Glomerular visceral epithelial cell (primary cell): Measurements from ENCODE around the gene KRT33B.
"Not testable (repeated sequence)": the region's sequence is repeated elsewhere in the genome, so short reads cannot be mapped to it uniquely, and the experiment has no call there.

Experiments
- DNase-seq: peaks from one replicate; pipeline ENCODE4 v3.0.0-alpha.2; 2016; ENCODE audit errors: extremely low spot score

KRT33B gene

DNA sequence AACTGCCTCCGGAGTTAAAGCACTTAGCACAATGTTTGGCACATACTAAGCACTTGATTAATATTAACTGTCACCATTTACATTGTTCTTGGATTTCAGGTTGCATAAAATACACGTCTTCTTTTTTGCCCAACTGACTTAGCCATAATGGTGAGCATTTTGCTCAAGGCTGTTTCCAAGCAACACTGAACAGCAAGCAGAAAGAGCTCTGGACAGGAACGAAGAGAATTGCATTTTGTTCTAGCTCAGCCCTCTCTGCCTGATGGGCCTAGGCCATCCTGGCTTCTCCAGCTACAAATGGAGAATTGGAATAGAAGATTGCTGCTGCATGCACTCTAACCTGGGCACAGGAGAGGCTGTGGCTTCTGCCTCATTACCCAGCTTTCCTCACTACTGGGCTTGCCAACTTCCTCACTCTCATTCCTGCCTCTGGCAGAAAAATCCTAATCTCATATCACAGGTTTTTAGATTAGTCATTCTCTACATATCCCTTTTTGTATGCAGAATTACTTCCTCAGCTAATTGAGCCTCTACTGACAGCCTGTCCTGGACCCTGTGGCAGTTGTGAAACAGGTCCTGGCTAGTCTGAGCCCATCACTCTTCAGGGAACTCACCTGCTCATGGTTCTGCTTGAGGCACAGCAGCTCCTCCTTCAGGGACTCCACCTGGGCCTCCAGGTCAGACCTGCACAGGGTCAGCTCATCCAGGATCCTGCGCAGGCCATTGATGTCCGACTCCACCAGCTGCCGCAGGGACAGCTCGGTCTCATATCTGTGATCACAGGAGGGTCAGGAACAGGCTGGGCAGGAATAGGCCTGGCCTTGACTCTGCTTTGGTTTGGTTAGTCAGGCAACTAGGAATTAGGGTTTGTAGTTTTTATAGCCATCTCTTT is 21.5 kb downstream of the KRT33B start:
- no peak for DNase-seq

DNA sequence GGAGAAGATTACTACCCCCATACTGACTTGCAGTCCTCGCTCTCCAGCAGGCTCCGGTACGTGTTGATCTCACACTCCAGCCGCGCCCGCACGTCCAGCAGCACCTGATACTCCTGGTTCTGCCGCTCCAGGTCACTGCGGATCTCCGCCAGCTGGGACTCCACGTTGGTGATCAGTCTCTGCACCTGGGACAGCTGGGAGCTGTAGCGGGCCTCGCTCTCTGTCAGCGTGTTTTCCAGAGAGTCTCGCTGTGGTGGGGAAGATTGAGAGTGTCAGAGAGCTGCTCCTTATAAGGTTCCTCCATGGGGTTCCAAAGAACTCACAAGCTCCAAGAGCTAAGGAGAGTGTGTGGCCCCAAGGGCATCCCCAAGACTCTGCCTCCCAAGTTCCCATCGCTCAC is 23.2 kb downstream of the KRT33B start:
- not testable (repeated sequence) for DNase-seq

DNA sequence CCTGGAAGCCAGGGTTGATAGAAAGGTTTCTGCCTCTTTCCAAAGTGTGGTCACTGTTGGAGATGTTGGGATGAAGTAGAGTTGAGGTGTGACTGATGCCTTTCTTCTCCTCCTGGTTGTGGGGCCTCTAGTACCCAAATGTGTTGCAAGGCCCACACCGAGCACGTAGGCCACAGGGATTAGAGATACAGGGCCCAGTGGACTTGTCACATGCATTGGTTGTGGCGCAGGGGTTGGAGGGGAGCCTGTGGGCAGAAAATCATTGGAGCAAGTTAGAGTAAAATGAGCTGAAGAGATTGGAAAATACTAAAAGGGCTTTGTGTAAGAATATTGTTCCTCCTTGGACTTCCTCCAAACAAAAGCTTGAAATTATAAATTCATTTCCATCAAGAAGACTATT is 23.6 kb downstream of the KRT33B start:
- no peak for DNase-seq

DNA sequence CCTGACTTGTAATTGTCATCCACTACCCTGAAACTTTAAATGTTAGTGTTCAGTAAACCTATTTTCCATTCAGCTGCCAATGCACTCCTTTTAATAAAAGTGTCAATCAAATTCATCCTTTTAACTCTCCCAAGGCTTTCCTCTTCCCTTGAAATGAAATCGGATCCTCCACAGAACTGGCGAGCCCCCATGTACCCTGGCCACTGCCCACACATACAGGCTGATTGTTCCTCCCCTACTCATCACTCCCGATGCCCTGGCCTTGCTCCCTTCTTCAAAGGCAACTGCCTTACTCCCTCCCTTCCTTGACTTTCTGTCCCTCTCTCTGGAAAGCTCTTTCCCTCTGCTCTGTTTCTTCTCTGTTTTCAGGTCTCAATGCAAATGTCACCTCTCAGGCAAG is 26.6 kb downstream of the KRT33B start:
- DNase-seq, result no peak

DNA sequence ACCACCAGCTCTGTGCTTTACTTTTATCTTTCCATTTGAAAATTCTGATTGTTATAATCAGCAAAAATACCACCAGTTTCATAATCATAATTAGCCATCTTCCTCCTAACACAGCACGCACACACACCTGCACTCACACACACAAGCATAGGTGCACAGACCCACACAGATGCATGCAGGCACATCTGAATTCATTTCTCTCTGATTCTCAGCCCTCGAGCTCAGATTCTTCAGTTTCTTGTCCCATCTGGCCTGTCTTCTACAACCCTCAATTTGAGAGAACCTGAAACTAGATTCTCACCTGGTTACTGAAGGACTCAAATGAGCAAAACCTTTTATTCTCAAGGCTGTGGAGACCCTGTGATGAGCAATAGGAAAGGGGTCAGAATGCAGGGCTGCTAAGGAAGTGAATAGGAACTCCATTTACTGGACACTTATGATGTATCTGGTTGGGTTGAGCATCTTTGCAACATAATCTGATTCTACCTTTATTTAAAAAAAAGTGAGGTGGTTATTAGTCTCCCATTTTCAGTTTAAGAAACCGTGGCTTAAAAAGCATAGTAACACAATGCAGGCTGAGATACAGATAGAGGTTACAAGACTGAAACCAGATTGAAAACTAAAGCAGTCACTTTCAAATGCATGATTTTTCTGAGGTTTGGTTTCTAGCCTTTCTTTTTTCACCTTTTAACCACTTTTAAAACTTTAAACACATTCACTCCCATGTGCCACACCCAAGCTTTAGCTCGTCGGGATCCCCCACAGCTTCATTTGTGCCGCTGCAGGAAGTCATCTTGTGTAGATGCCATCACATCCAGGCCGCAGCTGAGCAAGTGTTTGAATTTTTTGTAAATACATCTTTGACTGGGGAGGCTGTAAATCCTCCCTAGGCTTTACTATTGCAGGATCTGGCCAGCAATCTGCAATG is 28.4 kb downstream of the KRT33B start:
- no peak for DNase-seq

DNA sequence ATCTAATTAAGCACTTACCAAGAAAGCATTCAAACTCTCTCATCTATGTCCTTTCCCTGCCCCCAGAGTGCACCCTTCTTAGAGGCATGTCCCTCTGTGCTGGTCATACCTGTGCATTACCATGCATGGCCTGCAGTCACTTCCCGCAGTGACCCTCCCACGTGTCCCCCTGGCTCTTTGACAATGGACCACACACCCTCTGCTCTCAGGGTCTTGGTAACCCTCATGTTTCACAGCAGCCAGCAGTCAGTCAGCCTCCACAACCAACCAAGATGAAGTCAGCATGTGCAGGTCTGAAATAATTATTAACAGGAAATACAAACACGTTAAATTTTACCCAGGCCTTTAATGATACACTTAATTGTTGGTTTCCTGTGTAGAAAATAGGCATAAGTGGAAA is 29.1 kb downstream of the KRT33B start:
- peak; percentile 16 for DNase-seq

DNA sequence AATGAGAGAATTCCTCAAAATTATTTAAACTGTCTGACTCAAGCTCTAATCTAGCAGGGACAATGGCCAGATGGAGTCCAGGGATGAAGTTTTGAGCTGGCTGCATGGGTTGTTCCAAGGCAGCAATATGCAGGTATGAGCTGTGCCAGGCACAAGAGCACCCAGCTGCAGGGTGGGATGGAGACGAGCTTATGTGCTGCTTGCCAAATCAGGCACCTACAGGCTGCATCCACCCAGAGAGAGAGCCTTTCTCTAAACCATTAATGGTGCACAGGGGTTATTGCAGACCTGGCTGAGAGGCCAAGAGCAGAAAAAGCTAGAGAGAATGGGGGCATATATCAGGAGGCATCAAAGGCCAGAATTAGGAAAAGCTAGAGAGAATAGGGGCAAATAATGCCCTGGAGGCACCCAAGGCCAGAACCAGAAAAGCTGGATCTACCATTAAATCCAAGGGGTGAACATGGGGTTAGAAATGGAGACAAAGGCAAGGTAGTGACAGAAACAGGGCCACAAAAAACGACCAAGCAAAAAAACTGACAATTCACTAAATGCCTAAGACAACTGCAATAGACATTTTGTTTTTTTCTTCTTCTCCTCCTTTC is 29.9 kb downstream of the KRT33B start:
- no peak for DNase-seq

DNA sequence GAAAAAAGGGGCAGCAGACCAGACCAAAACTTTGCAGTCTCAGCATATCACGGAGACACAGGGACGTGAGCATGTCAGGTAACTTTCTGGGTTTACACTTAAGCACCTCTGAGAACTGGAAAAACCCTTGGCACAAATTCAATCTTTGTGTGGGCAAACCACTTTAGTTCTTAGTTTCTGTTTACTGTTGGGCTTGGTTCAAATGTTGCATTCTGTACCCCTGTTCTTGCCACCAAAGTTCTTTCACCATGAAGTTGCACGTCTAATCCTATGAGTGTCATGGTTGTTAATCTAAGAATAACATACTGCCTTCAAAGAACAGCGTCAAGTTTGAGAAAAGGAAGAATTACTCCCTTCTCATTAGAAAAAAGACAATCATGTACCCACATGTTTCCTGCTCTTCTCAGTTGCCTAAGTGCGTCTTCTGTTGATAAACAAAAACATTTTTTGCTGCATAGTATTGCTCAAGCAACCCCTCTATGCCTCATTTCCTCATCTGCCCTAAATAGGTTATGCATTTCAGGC is 30.6 kb downstream of the KRT33B start:
- peak; percentile 17 for DNase-seq

DNA sequence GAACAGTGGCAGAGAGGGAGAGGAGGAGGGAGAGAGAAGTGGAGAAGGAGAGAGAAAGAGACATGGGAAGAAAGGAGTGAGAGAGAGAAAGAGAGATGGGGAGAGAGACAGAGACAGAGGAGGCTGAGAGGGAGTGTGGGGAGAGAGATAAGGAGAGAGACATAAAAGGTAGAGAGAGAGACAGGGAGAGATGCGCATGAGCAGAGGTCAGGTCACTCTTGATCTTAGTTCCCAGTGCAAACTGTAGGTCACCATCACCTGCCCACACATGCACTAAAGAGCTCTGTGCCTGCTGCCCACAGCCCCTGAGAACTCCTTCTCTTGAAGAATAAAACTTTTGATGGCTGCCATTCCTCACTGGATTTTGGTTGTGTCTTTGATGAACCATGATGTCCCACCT is 33.9 kb downstream of the KRT33B start:
- DNase-seq, result no peak

DNA sequence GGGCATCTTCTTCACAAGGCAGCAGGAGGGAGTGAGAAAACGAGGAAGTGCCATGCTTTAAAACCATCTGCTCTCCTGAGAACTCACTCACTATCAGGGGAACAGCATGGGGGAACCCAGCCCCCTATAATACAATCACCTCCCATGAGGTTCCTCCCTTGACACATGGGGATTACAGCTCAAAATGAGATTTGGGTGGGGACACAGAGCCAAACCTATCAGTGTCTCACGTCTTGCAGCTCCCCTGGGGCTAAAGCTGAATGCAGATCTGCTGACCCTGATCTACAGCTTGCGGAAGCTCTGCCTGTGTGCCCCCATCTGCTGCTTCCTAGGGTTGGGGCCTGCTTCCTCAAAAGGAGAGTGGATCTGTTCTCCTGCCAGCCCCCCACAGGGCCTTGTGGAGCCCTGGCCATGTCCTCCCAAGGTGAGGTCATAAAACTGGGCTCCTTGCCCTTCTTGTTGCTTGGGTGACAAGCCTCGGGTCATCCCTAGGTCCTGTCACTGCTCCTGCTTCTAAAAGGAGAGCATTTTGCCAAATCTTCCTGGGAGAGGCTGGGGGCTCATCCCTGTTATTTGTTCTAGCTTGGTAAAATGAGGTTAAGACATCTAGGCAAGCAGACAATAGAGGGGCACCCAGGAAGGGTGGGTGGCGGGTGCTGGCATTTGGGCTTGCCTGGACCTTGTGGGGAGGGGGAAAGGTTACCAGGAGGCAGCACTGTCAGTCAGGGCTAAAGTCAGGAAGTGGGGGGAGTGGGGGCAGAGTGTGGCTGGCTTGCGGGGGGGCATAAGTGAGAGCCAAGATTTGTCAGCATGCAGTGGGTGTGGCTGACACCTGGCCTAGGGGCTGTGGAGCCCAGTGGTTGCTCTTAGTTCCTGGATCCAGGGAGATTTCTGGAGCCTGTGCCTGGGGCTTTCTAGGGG is 35.0 kb downstream of the KRT33B start:
- no peak for DNase-seq

DNA sequence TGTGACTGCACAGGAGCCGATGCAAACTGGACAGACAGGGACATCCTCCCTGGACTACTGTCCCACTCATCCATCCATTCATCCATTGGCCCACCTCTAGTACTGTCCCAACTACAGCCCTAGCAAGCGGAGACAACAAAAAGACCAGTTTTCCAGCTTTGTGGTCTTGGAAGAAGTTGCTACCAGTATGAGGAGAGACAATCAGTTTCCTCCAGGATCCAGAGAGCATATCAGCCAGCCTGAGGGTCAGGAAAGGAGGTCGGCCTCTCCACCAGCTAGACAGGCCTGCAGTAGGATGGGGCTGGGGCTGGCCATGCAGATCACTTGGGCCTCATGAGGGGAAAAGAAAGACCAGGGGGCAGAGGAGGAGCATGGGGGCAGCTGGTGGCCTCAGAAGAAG is 35.8 kb downstream of the KRT33B start:
- DNase-seq, result no peak

DNA sequence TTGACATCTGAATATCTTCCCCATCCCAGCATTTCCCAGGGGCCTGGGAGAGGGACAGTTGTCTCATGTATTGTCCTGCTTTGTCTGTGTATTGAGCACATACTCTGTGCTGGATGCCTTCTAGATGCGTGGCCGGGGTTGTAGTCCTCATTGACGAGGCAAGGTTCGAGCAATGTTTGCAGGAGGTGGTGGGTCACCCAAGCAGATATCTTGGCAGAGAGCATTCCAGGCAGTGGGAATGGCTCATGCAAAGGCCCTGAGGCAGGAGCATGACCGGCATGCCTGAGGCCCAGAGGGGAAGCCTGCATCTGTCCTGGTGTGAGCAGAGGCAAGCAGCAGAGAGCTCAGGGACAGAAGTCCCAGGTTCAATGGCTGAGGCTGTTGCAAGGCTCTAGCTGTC is 36.5 kb downstream of the KRT33B start:
- no peak for DNase-seq

DNA sequence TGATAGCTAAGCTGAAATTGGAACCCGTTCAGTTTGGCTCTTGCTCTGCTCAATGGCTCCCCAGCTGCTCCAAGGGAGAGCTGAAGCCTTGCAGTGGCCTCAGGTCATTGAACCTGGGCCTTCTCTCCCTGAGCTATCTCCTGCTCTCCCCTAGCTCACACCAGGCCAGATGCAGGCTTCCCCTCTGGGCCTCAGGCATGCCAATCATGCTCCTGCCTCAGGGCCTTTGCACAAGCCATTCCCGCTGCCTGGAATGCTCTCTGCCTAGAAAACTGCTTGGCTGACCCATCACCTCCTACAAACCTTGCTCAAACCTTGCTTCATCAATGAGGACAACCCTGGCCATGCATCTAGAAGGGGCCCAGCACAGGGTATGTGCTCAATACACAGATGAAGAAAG is 37.4 kb downstream of the KRT33B start:
- DNase-seq, result no peak

DNA sequence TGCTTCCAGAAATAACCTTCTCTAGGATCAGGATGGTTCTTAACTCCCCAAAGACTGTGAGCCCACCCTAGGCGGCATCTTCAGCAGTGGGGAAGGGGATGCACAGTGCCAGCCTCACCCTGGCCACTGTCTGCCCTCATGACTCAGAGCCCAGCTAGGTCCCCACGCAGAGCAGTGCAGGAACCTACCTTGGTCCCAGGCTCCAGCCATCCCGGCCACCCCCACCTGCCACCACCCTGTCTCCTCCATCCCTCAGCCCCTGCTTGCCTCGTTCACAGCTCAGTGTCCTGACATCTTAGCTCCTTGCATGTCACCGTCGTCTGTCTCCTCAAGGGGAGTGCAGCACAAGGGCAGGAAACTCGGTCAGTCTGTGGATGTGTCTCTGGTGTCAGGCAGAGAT is 38.0 kb downstream of the KRT33B start:
- no peak for DNase-seq

DNA sequence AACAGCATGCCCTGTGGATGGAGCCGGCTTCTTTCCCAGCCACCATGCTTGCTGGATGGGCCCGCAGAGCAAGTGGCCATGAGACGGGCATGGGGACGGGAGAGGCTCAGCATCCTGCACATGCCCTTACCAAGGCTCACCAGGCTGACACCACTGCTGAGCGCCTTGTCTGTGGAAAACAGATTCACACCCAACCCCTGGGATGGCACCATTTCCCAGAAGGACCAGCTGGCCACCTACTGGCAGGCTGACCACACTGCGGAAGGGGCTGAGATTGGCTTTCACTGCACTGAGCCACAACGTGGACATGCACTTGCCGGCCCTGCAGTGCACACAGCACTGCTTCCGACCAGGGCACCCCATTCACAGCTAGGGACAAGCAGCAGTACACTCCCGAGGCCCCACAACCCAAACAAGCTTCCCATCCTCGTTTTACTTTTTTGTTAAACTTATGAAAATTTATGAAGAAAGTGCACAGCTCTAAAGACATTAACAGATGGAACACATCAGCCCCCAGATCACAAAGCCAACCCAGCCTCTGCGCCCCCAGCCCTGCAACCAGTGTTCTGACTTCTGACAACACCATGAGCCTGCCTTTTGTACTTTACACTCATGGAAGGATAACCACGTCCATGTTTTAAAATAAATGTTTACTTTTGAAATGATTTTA is 40.2 kb downstream of the KRT33B start:
- DNase-seq, result peak; percentile 61

DNA sequence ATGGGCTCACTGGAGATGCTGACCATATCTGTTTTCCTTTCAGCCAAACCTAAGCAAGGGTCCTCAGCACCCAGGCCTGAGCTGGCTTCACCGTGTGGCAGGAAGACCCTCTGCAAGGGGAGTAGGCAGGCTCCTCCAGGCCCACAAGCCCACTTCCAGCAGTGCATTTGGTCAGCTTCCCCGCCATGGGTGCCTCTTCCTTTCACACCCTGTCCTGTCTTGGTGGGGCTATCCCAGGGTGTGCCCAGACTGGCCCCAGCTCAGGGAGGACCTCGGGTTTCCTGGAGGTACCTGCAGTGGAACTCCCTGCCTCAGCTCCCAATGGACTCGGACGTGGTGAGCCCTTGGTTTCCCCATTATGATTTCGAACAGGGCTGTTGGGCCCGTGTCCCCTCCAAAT is 41.4 kb downstream of the KRT33B start:
- no peak for DNase-seq

DNA sequence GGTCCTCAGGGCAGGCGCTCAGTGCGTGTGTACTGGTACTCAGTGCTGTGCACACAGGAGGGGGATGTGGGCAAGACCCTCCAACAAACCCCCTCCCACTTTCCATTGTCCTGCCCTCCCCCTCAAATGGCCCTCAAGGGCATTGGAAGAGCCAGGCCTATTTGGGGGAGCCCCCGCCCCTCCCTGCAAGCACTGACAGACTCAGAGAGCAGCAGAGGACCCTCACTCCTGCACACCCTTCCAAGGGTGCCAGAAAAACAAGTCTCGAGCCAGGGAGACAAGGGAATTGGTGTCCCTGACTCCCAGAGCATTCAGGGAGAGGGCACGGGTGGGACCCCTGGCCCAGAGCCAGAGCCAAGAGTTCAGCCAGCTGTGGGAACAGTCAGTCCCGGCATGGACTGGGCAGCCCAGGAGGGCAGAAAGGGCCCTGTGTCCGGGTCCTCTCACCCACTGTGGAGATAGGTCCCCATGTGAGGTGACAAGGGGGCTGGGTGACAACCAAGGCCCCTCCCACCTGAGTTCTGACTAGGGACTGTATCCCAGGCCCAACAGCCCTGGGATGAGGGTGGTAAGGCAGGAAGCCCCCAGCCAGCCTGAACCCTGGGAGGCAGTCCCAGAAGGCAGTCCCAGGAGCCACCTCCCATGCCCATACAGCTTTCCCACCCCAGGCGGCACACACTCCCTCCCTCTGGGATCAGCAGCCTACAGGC is 42.0 kb downstream of the KRT33B start:
- no peak for DNase-seq

DNA sequence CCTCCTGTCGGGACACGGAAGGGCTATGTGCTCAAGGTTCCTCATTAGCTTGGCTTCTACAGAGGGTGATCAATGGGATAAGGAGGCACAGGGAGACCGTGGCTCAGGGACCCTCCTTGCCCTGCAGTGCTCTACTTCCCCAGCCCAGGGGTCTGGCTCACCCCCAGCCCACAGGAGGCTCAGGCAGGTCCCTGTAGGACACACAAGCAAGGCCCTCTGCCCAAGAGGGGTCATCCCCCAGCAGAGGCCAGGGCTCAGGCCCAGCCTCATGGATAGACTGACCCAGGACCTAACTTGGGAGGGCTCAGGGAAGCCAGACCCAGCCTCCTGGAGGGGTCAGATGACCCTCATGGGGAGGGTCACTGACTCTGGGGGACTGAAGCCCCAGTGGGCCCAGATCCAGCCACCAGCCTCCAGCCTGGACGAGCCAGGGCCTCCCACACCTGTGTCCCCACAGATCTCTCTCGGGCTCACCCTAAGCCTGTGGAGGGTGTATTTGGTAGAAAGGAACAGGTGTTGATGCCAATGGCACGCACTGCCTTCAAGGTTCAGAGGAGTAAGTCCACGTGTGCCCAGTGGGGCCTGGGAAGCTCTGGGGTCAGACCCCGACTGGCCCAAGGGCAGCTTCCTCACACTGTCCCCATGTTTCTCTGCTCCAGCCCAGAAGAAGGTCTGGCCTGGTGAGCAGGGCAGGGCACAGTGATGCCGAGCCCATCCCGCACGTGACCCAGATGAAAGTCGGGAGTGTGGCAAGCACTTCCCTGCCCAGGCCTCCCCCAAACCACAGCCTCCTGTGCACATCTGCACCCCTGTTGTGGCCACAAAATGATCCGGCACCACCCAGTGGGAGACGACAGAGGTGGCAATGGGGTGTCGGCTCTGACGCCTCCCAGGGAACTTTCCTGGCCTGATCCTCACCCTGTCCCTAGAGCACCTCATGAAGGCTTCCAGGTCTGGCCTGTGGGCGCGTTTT is 43.2 kb downstream of the KRT33B start:
- DNase-seq, result no peak

DNA sequence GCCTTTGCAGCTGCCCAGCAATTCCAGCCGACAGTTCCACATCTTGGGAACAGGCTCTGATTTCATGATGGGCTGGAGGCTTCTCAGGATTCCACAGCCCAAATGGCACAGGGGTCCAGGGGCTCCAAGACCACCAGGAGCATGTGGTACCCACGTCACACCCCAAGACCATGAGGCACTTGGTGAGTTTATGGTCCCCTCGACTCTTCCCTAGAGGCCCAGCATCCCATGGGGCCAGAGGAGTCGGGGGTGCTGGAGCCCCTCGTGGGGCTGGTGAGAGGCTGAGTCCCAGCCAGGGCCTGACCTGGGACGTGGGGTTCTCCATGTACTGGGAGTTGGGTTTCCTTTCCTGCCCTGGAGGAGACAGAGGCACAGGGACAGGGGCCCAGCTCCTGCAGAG is 44.0 kb downstream of the KRT33B start:
- no peak for DNase-seq
